ENCODE results near the gene TCL1B. TPM values are rescaled to one million over a fixed set of nuclear protein-coding genes. Genes with fewer than 3 reads are reported as not detected.

The TCL1B gene
- polyA plus RNA-seq, 3 donors, result not detected

- peaks cover 2% of the 10 kb centered on the region for H3K4me1 Mint-ChIP-seq
- peaks cover 0 to 6% (median 0%) of the 10 kb centered on the region in 3 donors for H3K27me3 Mint-ChIP-seq (ENCODE audit: low read depth in 3 of 3)
- H3K27ac Mint-ChIP-seq, result no peak overlapping the region
- Histone ChIP-seq H3K27ac (ENCODE audit: low read depth in 1 of 2, low read length in 2 of 2) (no peak overlapping the region), H3K4me1 (ENCODE audit: control insufficient read depth in 1 of 2, insufficient read depth in 2 of 2, low read length in 2 of 2) (no peaks in the 10 kb centered on the region), H3K9me3 (replicated peaks in 1 of 2; ENCODE audit: control insufficient read depth in 1 of 2, insufficient read depth in 1 of 2, low read length in 2 of 2) (no peaks in the 10 kb centered on the region), H3K9ac (ENCODE audit: insufficient read depth, low read length, poor library complexity, severe bottlenecking) (no peak overlapping the region), H3K4me2 (replicated peaks; ENCODE audit: extremely low read depth, low read length, poor library complexity, severe bottlenecking) (no peak overlapping the region), H3K4me3 (replicated peaks in 1 of 3; ENCODE audit: low read depth in 2 of 3, low read length in 3 of 3) (no peak overlapping the region), H4K20me1 (ENCODE audit: insufficient read depth, low read length) (no peaks in the 10 kb centered on the region), H2AFZ (ENCODE audit: insufficient read depth, low read depth, low read length, poor library complexity, severe bottlenecking) (no peak overlapping the region), H3K36me3 (replicated peaks in 1 of 2; ENCODE audit: control insufficient read depth in 1 of 2, insufficient read depth in 2 of 2, low read length in 2 of 2) (no peaks in the 10 kb centered on the region), H3K27me3 (ENCODE audit: control insufficient read depth in 2 of 2, insufficient read depth in 2 of 2, low read length in 2 of 2) (no peaks in the 10 kb centered on the region), H3K79me2 (ENCODE audit: insufficient read depth, low read length) (no peaks in the 10 kb centered on the region)
- H3K36me3 Mint-ChIP-seq, result no peaks in the 10 kb centered on the region
- H3K4me3 Mint-ChIP-seq, result no peak overlapping the region
- TF ChIP-seq CTCF (IDR thresholded peaks at IDR 0.05), result no peak
- WGBS (ENCODE audit: insufficient coverage), result no CpG with 5 or more reads among the region's 4 CpGs
- peaks cover 2 to 9% (median 4%) of the 10 kb centered on the region in 7 donors for H3K9me3 Mint-ChIP-seq
- intact Hi-C loops (cut with micrococcal nuclease), result no loop called here
- no peak for DNase-seq
Measured at GRCh38 chr14:95741781-95742180, 55.6 kb downstream of the TCL1B start.

Small RNAs within 50 kb of the gene (small RNA-seq; reads per million reads assigned to genes)
- not detected for gene RF02193 (ENCODE audit: insufficient read length, low read depth)

Other genes starting within 250 kb of the TCL1B start
- 10 to 100 TPM in 1 of 3 donors, 1 to 10 TPM in 2; 2.6 to 26.1 (median 3.5) TPM for gene SYNE3, start 169.8 kb upstream of the TCL1B start, polyA plus RNA-seq
- 10 to 100 TPM; 10.9 to 43.1 (median 31.1) TPM for gene GLRX5, start 151.4 kb upstream of the TCL1B start, polyA plus RNA-seq
- gene TCL1A, start 27.7 kb downstream of the TCL1B start, polyA plus RNA-seq, result 1 to 10 TPM; 1.0 to 1.3 (median 1.1) TPM
- gene TUNAR, start 190.4 kb downstream of the TCL1B start, polyA plus RNA-seq, result not detected

All from CD14-positive monocyte (primary cell).